PC-9 (cell line): ENCODE data around the gene ZNF460. TPM values are rescaled to one million over a fixed set of nuclear protein-coding genes. Genes with fewer than 3 reads are reported as not detected.

Experiments used
- BruUV-seq: library from RNA; stranded (reverse); fragments of 400-500 nt; replicated peaks from 2 replicates; lab custom pipeline; 2021; lab: Mats Ljungman, UMichigan
- CTCF ChIA-PET: fragments of 300-600 bp; sonication (Branson Sonifier 250); formaldehyde crosslinking; loops from one replicate; lab custom pipeline; 2022; ENCODE audit warnings: antibody characterized with exemption; lab: Charles Lee
- POLR2A ChIA-PET: fragments of 300-600 bp; sonication (Branson Sonifier 250); formaldehyde crosslinking; loops from one replicate; lab custom pipeline; 2022; ENCODE audit warnings: antibody characterized with exemption; ENCODE audit not compliant: unreplicated experiment; lab: Charles Lee
- DNase-seq, 2 experiments: peaks; one replicate each; pipeline versions ENCODE4 v3.0.0 to v3.0.0-alpha.2; 2015 to 2022; ENCODE audit warnings: mixed read lengths in 1 of 2
- H2AFZ ChIP-seq: fragments of 200-600 bp; sonication (generic); 2 replicates; pipeline ENCODE4 v1.8.1; 2017; ENCODE audit warnings: antibody characterized with exemption
- H3F3A ChIP-seq: fragments of 200-600 bp; sonication (generic); 2 replicates; pipeline ENCODE4 v1.8.1; 2017; ENCODE audit warnings: antibody characterized with exemption, mild to moderate bottlenecking, low read depth; ENCODE audit not compliant: insufficient read depth
- H3K27ac ChIP-seq: fragments of 200-600 bp; sonication (generic); 2 replicates; pipeline ENCODE4 v1.6.1; 2016; ENCODE audit warnings: mixed run types
- H3K27me3 ChIP-seq: fragments of 200-600 bp; sonication (generic); 2 replicates; pipeline ENCODE4 v1.6.1; 2016; ENCODE audit warnings: low read depth, mixed run types; ENCODE audit not compliant: insufficient read depth
- H3K36me3 ChIP-seq: fragments of 200-600 bp; sonication (generic); 2 replicates; pipeline ENCODE4 v1.6.1; 2016; ENCODE audit warnings: low read depth, mixed run types
- H3K4me1 ChIP-seq: fragments of 200-600 bp; sonication (generic); replicated peaks from 2 replicates; pipeline ENCODE4 v1.6.1; 2016; ENCODE audit warnings: mixed run types; ENCODE audit not compliant: insufficient read depth
- H3K4me2 ChIP-seq: fragments of 200-600 bp; sonication (generic); 2 replicates; pipeline ENCODE4 v1.6.1; 2017; ENCODE audit warnings: mixed run types
- H3K4me3 ChIP-seq: fragments of 200-600 bp; sonication (generic); 2 replicates; pipeline ENCODE4 v1.6.1; 2016; ENCODE audit warnings: mixed run types
- H3K79me2 ChIP-seq: fragments of 200-600 bp; sonication (generic); 2 replicates; pipeline ENCODE4 v1.6.1; 2017; ENCODE audit warnings: low read depth, mixed run types
- H3K9me2 ChIP-seq: fragments of 200-600 bp; sonication (generic); 2 replicates; pipeline ENCODE4 v1.8.1; 2017; ENCODE audit warnings: mild to moderate bottlenecking; ENCODE audit not compliant: insufficient read depth
- H3K9me3 ChIP-seq: fragments of 200-600 bp; sonication (generic); 2 replicates; pipeline ENCODE4 v1.8.1; 2016; ENCODE audit warnings: low read depth; ENCODE audit not compliant: insufficient read depth
- H4K20me1 ChIP-seq: fragments of 200-600 bp; sonication (generic); 2 replicates; pipeline ENCODE4 v1.8.1; 2017; ENCODE audit not compliant: insufficient read depth
- CTCF ChIP-seq: fragments of 200-600 bp; sonication (generic); conservative IDR thresholded peaks from 2 replicates; pipeline ENCODE4 v1.6.1; 2017; ENCODE audit warnings: mixed run types, antibody characterized with exemption, mild to moderate bottlenecking, moderate library complexity
- EZH2 ChIP-seq: fragments of 200-600 bp; sonication (generic); IDR thresholded peaks from 2 replicates; pipeline ENCODE4 v1.8.0; 2017; ENCODE audit warnings: antibody characterized with exemption, low read depth
- intact Hi-C: fragments of 100-400 bp; cut with micrococcal nuclease; formaldehyde crosslinking; loops from one replicate; pipeline ENCODE4 v1.10.0; 2022; ENCODE audit not compliant: unreplicated experiment
- total RNA-seq: library from RNA; stranded (reverse); gene quantifications from 2 replicates; pipeline ENCODE4 v1.2.3, GENCODE V29; 2021

Gene ZNF460
- total RNA-seq, 1 experiment from 2014 or later: 84.0 TPM

GRCh38 chr19:57321116-57321515 is 40.8 kb downstream of the ZNF460 start:
- Histone ChIP-seq H3K4me3 (peak overlapping the region; percentile 91), H3K4me2 (peak overlapping the region; percentile 100), H3K9me2 (no peaks in the 10 kb centered on the region), H3F3A (peaks cover 4% of the 10 kb centered on the region; the same call in 1 of the 2 replicates), H3K4me1 (peaks cover 19% of the 10 kb centered on the region), H2AFZ (peak overlapping the region; percentile 99; the same call in 1 of the 2 replicates), H4K20me1 (no peaks in the 10 kb centered on the region), H3K27ac (peak overlapping the region; percentile 51; the same call in 1 of the 2 replicates), H3K27me3 (no peaks in the 10 kb centered on the region), H3K9me3 (no peaks in the 10 kb centered on the region), H3K79me2 (peaks cover 32% of the 10 kb centered on the region), H3K36me3 (peaks cover 13% of the 10 kb centered on the region)
- no peak for DNase-seq
- ChIA-PET CTCF (interaction anchor here (0.6 kb wide), 1 partner anchor 22 kb away, joined by 3 read pairs; no protein-coding TSS in a partner anchor), POLR2A (interaction anchor here (0.6 to 0.7 kb wide), 3 partner anchors 11 to 80 kb away, joined by 3 to 7 read pairs (median 3); no protein-coding TSS in a partner anchor)
- no TSS peak for BruUV-seq
- no peak for TF ChIP-seq CTCF
- no peak for TF ChIP-seq EZH2
- intact Hi-C loops: no loop called here

- Histone ChIP-seq H3K27ac (no peak overlapping the region), H3K36me3 (peaks cover 13% of the 10 kb centered on the region), H3F3A (peaks cover 4% of the 10 kb centered on the region; the same call in 1 of the 2 replicates), H3K9me2 (no peaks in the 10 kb centered on the region), H4K20me1 (no peaks in the 10 kb centered on the region), H3K4me1 (peaks cover 19% of the 10 kb centered on the region), H3K27me3 (no peaks in the 10 kb centered on the region), H3K9me3 (no peaks in the 10 kb centered on the region), H3K79me2 (peaks cover 32% of the 10 kb centered on the region), H3K4me3 (peak overlapping the region; percentile 91), H2AFZ (no peak overlapping the region), H3K4me2 (peak overlapping the region; percentile 100)
- ChIA-PET POLR2A (interaction anchor here (0.7 kb wide), 1 partner anchor 20 kb away, joined by 7 read pairs; no protein-coding TSS in a partner anchor), CTCF (interaction anchor here (0.6 kb wide), 1 partner anchor 22 kb away, joined by 3 read pairs; no protein-coding TSS in a partner anchor)
- intact Hi-C loops: no loop called here
- no TSS peak for BruUV-seq
- DNase-seq: no peak
- TF ChIP-seq EZH2: no peak
- no peak for TF ChIP-seq CTCF
These were observed 41.5 kb downstream of the ZNF460 start for GRCh38 chr19:57321751-57322150.

DNA sequence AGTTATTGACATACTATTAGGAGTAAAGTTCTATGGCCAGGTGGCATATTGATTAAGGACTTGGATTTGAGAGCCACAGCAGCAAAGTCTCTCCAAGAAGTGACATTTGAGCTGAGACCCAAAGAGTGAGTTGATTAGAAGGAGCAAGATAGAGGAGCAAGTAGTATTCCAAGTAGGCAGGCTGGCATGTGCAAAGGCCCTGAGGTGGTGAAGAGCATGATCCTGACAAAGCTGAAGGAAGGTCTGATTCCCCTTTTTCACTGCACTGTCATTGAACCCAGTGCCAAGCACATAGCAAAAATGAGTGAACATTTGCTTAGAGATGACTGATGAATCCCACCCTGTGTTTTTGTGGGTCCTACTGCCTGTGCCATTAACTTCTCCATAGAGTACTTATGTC is 44.7 kb downstream of the ZNF460 start:
- Histone ChIP-seq H3K4me2 (no peak overlapping the region), H4K20me1 (no peaks in the 10 kb centered on the region), H3K27me3 (no peaks in the 10 kb centered on the region), H2AFZ (no peak overlapping the region), H3K27ac (no peak overlapping the region), H3K9me2 (no peaks in the 10 kb centered on the region), H3K4me3 (no peak overlapping the region), H3K9me3 (no peaks in the 10 kb centered on the region), H3K79me2 (peaks cover 32% of the 10 kb centered on the region), H3K36me3 (peaks cover 35% of the 10 kb centered on the region), H3F3A (no peaks in the 10 kb centered on the region), H3K4me1 (peaks cover 14% of the 10 kb centered on the region)
- intact Hi-C loops: no loop called here
- CTCF ChIA-PET: no interaction called here
- BruUV-seq: no TSS peak
- no peak for DNase-seq
- POLR2A ChIA-PET: interaction anchor here (0.6 to 0.7 kb wide), 2 partner anchors 433 to 591 kb away, joined by 3 to 4 read pairs; partner anchors contain the start of gene ZNF417
- no peak for TF ChIP-seq CTCF
- no peak for TF ChIP-seq EZH2
